ENCODE data around the gene RABEP2.
"Not testable (repeated sequence)": the region's sequence is repeated elsewhere in the genome, so short reads cannot be mapped to it uniquely, and the experiment has no call there.

RABEP2 gene

GRCh38 chr16:28879261-28879840 is 45.7 kb downstream of the RABEP2 start:
- DNase-seq (ENCODE audit: low read depth): no peak

- DNase-seq (ENCODE audit: low read depth): no peak
Measured at GRCh38 chr16:28878083-28878926, 46.7 kb downstream of the RABEP2 start, which contains the start of gene ATP2A1. TSS of gene ATP2A1 (plus strand) at chr16:28878488. CDS start at chr16:28878672, 184 bp downstream.

DNA sequence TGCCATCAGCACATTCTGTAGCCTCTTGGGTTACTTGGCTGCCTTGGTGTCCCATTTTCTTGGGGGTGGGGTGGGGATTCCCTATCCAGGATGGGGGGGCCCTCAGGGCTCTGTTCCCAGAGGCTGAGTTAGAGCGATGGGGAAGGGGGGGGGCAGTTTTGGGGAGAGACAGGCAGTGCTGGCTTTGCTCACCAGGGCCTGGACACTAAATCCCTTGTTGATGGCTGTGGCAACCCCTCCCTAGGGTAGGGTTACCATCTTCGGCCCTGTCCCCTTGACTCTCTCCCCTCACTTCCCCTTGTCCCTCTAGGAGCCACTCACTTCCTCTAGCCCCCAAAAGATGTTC is 47.4 kb downstream of the RABEP2 start:
- no peak for DNase-seq (ENCODE audit: low read depth)

- no peak for DNase-seq (ENCODE audit: low read depth)
Measured at GRCh38 chr16:28876973-28877654, 47.9 kb downstream of the RABEP2 start.

DNA sequence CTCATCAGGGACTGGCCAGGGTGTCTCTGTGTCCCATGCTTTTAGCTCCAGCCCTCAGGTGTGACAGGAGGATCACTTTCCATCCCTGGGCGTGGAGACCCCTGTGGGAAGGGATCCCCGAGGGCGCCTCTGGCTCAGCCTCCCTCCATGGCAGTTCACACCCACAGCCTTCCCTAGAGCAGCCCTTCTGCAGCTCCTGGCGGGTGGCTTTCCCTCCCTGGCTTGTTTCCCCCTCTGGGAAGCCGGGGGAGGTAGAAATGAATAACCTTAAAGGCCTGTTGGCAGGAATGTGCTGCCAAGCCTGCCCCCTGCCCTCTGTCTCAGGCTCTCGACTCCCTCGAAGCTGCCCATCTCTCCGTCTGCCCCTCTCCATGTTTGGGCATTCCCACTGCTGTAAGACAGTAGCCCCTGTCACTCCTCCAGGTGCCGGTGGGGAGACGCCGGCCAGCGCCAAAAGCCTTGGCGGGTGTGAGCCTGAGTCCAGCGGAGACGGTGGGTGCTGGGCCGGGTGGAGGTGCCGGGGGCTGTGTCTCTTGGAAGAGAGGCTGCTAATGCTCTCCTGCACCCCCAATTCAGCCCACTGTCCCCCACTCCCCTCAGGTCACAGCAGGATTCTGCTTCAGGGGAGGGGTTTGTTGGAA is 48.9 kb downstream of the RABEP2 start:
- no peak for DNase-seq (ENCODE audit: low read depth)

DNA sequence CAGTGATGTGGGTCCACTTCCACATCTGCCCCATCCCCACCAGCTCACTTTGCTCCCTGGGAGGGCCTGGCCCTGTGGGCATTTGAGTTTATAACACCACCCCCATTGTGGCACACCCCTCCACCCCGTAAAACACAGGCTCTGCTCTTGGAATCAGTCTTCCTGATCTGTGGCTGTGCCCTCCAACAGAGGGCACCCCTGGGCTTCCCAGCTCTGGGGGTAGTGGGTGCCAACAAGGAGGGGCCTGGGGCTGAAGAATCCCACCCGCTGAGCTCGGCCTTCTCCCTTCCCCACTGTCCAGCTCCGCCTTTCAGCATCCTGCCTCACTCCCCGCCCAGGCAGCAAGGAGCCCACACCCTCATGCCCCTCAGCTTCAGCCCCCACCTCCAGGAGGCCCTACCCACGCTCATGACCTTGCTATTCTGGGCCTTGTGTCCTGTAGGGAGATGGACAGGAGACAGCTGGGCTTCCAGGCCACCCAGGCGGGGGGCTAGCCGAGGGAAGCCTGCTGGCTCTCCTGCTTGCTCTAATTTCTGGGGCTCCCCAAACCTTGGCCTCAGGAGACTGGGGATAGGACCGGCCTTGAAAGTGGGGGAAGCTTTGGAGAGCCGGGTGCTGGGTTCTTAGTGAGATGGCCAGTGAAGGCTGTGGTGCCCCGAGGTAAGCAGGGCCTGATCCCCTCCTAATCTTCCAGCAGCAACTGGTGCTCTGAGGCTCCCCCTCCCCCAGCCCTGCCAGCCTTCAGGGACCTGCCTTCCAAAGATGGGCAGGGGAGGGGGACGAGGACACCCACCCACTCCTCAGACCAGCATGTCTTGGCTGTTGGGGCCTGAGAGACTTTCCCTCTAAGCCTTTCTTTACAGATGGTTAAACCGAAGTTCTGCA is 49.7 kb downstream of the RABEP2 start:
- DNase-seq (ENCODE audit: low read depth): no peak

DNA sequence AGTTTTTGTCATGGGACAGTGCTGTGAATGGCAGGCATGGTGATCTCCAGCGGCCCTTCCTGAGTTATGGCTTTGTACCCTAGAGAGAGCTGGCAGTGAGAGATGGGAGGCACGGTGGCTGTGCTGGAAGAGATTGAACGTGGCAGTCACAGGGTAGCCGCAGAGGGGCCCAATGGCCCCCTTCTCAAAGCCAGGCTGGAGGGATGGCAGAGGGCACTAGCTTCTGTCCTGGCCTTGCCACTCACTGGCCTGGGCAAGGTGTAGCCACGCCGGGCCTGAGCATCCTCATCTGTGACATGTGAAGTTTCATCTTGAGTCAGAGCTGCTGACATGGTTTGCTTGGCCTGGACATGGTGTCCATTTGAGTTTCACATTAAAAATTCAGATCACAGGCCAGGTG is 50.6 kb downstream of the RABEP2 start:
- DNase-seq (ENCODE audit: low read depth): no peak

GRCh38 chr16:28873543-28874201 is 51.4 kb downstream of the RABEP2 start:
- no peak for DNase-seq (ENCODE audit: low read depth)

- no peak for DNase-seq (ENCODE audit: low read depth)
Measured at GRCh38 chr16:28872952-28873351, 52.1 kb downstream of the RABEP2 start.

DNA sequence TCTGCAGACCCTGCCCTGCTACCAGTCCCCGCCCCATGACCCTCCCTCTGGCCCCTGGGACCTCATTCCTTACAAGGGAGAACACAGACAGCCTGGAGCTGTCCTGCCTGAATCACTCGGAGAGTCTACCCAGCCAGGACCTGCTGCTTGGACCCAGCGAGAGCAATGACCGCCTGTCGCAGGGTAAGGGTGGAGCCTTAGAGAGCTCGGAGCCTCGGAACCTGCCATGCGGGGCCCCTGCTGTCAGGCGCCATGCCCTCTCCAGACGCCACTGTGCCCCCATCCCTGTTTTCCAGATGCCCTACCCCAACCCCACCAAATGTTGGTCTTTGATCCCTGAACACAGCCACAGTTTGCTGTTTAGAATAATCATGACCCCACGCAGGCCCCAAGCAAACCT is 55.8 kb downstream of the RABEP2 start:
- DNase-seq (ENCODE audit: low read depth): no peak

DNA sequence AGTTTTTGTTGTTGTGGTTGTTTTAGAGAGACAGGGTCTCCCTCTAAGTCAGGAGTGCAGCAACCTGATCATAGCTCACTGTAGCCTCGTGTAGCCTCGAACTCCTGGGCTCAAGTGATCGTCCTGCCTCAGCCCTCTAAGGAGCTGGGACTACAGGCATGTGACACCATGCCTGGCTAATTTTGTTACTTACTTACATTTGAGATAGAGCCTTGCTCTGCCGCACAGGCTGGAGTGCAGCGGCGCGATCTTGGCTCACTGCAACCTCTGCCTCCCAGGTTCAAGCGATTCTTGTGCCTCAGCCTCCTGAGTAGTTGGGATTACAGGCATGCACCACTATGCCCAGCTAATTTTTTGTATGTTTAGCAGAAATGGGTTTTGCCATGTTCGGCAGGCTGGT is 57.4 kb downstream of the RABEP2 start:
- not testable (repeated sequence) for DNase-seq (ENCODE audit: low read depth)

- DNase-seq (ENCODE audit: low read depth): no peak
Measured at GRCh38 chr16:28867241-28867640, 57.8 kb downstream of the RABEP2 start.

DNA sequence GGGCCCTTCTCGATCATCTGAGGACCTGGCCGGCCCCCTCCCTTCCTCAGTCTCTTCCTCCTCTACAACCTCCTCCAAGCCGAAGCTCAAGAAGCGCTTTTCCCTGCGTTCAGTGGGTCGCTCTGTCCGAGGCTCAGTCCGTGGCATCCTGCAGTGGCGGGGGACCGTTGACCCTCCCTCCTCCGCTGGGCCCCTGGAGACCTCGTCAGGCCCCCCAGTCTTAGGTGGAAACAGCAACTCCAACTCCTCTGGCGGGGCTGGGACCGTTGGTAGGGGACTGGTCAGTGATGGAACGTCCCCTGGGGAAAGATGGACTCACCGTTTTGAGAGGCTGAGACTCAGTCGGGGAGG is 58.6 kb downstream of the RABEP2 start:
- DNase-seq (ENCODE audit: low read depth): no peak

GRCh38 chr16:28865722-28866453 is 59.1 kb downstream of the RABEP2 start:
- no peak for DNase-seq (ENCODE audit: low read depth)

- no peak for DNase-seq (ENCODE audit: low read depth)
Measured at GRCh38 chr16:28865001-28865688, 59.9 kb downstream of the RABEP2 start.

- no peak for DNase-seq (ENCODE audit: low read depth)
Measured at GRCh38 chr16:28863929-28864793, 60.9 kb downstream of the RABEP2 start.

- no peak for DNase-seq (ENCODE audit: low read depth)
Measured at GRCh38 chr16:28859326-28859725, 65.7 kb downstream of the RABEP2 start.

DNA sequence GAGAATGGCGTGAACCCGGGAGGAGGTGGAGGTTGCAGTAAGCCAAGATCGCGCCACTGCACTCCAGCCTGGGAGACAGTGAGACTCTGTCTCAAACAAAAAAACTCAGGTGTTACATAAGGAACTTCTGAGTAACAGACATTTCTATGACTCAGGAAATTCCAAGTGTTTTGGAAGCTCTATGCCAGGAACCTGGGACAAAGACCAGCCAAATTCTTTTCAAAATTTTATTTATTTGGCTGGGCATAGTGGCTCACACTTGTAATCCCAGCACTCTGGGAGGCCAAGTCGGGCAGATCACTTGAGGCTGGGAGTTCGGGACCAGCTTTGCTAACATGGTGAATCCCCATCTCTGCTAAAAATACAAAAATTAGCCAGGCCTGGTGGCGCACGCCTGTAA is 66.6 kb downstream of the RABEP2 start:
- DNase-seq (ENCODE audit: low read depth): no peak
